ENCODE results near the gene REXO4. TPM values are rescaled to one million over a fixed set of nuclear protein-coding genes. Genes with fewer than 3 reads are reported as not detected.
A peak's percentile ranks its signal among the peaks of the same experiment; 100 is the strongest.

The REXO4 gene
- total and polyA plus RNA-seq, 2 of the 13 experiments (the other 11 are each of a cell fraction or from before 2014, with no cell fraction given) = 18.5 to 30.4 TPM

- Histone ChIP-seq H3K4me1 (ENCODE audit: insufficient read depth, low read length) (peaks cover 8% of the 10 kb centered on the region), H3K36me3 (replicated peaks in 1 of 2; ENCODE audit: control insufficient read depth in 1 of 2, insufficient read depth in 2 of 2, low read length in 2 of 2) (peaks cover 15 to 34% of the 10 kb centered on the region in 2 experiments; a peak in 4 of 5 replicates), H3K4me2 (ENCODE audit: low read depth, low read length) (no peak overlapping the region), H3K4me3 (replicated peaks in 1 of 3; ENCODE audit: insufficient read depth in 1 of 3, low read depth in 2 of 3, low read length in 3 of 3) (no peak overlapping the region), H3K27me3 (ENCODE audit: control insufficient read depth in 1 of 2, insufficient read depth in 2 of 2, low read length in 2 of 2) (no peaks in the 10 kb centered on the region), H2AFZ (ENCODE audit: low read length) (no peak overlapping the region), H3K9me3 (ENCODE audit: low read length) (no peaks in the 10 kb centered on the region), H4K20me1 (ENCODE audit: insufficient read depth, low read length) (0 out of 2 replicates have a peak, but pooled peaks cover 4% of the 10 kb centered on the region), H3K27ac (ENCODE audit: extremely low read length, insufficient read depth, low read length) (no peak overlapping the region), H3K9ac (ENCODE audit: insufficient read depth, low read depth, low read length) (no peak overlapping the region), H3K79me2 (ENCODE audit: insufficient read depth, low read length) (no peaks in the 10 kb centered on the region)
- in situ Hi-C loops (cut with HindIII; ENCODE audit: extremely low pct_ligation_motif_present, low pct_unique_long_range_greater_than_20kb) = loop anchor here (5.0 kb wide), 2 partner anchors 47 to 83 kb away; partner anchors contain the start of genes SURF1 and SURF2
- no TSS peak for BruUV-seq (replicated peaks)
- intact Hi-C loops (cut with micrococcal nuclease; ENCODE audit: unreplicated experiment) = loop anchor here (1.0 kb wide), 1 partner anchor 44 kb away; no protein-coding TSS in a partner anchor
- no peak for TF ChIP-seq BCL3 (CRISPR knock-in tag; IDR thresholded peaks at IDR 0.05)
- peak; percentile 14; the same call in 1 of the 2 replicates for TF ChIP-seq ZFP91 (CRISPR knock-in tag; IDR thresholded peaks at IDR 0.05; ENCODE audit: borderline replicate concordance)
- peak; percentile 91 for TF ChIP-seq AGO2 (optimal IDR thresholded peaks at IDR 0.05; ENCODE audit: low read depth, low read length)
- TF ChIP-seq SP4 (CRISPR knock-in tag; IDR thresholded peaks at IDR 0.05) = no peak
- peak in 1 of 2 experiments; percentile 46; a peak in 1 of 4 replicates for TF ChIP-seq POLR2A (IDR thresholded peaks at IDR 0.05; ENCODE audit: insufficient read depth in 1 of 2, low read depth in 2 of 2, low read length in 2 of 2)
- WGBS (ENCODE audit: low lambda C conversion rate) = 70% methylated on average over 2 of the region's 12 CpGs
- no peak for FAIRE-seq
- DNase-seq (ENCODE audit: low spot score) = no peak
- ATAC-seq = no peak
- CTCF ChIA-PET (ENCODE audit: low intra/inter-chr PET ratio, low total read pairs) = interaction anchor here (0.7 to 1.7 kb wide), 5 partner anchors 45 to 218 kb away, joined by 3 to 7 read pairs (median 3); no protein-coding TSS in a partner anchor
- POLR2A ChIA-PET = interaction anchor here (1.2 kb wide), 1 partner anchor 74 kb away, joined by 3 read pairs; the partner anchor contains the start of gene SLC2A6
Observed at GRCh38 chr9:133404454-133405002, 13.3 kb downstream of the REXO4 start.
